ENCODE data around the gene CRKL. TPM values are rescaled to one million over a fixed set of nuclear protein-coding genes. Genes with fewer than 3 reads are reported as not detected.
"Not testable (repeated sequence)": the region's sequence is repeated elsewhere in the genome, so short reads cannot be mapped to it uniquely, and the experiment has no call there.

Gene CRKL
- total RNA-seq, 1 experiment from 2014 or later, result 39.5 TPM

DNA sequence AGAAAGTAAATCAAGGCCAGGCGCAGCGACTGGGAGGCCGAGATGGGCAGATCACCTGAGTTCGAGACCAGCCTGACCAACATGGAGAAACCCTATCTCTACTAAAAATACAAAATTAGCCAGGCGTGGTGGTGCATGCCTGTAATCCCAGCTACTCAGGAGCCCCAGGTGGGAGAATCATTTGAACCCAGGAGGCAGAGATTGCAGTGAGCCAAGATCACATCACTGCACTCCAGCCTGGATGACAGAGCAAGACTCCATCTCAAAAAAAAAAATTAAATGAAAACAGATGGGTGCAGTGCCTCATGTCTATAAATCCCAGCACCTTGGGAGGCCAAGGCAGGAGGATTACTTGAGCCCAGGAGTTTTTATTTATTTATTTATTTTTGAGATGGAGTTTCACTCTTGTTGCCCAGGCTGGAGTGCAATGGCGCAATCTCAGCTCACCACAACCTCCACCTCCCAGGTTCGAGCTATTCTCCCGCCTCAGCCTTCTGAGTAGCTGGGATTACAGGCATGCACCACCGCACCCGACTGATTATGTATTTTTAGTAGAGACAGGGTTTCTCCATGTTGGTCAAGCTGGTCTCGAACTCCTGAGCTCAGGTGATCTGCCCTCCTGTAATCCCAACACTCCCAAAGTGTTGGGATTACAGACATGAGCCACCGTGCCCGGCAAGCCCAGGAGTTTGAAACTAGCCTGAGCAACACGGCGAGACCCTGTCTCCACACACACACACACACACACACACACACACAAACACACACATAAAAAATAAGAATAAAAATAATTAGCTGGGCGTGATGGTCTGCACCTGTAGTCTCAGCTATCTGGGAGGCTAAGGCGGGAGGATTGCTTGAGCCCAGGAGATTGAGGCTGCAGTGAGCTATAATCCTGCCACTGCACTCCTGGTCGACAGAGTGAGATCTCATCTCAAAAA, 15.8 kb upstream of the CRKL start:
- not testable (repeated sequence) for DNase-seq (ENCODE audit: extremely low read depth, low read depth)

DNA sequence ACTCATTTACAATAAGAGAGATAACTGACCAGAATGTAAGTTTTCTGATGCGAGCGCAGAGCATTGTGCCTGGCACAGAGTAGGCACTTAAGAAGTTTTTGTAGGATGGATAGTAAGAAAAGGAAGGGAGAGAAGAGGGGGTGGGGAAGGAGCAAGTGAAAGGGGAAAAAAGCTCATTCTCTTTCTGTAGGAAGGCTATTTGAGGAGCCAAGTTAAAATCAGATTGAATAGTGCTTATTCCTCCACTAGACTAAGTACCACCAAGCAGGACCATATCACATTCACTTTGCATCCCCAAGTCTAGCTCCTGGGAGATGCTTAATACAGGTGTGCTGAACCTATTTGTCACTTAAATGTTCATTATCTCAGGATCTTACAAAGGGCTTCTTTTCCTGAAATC, 14.1 kb upstream of the CRKL start:
- no peak for DNase-seq (ENCODE audit: extremely low read depth, low read depth)

DNA sequence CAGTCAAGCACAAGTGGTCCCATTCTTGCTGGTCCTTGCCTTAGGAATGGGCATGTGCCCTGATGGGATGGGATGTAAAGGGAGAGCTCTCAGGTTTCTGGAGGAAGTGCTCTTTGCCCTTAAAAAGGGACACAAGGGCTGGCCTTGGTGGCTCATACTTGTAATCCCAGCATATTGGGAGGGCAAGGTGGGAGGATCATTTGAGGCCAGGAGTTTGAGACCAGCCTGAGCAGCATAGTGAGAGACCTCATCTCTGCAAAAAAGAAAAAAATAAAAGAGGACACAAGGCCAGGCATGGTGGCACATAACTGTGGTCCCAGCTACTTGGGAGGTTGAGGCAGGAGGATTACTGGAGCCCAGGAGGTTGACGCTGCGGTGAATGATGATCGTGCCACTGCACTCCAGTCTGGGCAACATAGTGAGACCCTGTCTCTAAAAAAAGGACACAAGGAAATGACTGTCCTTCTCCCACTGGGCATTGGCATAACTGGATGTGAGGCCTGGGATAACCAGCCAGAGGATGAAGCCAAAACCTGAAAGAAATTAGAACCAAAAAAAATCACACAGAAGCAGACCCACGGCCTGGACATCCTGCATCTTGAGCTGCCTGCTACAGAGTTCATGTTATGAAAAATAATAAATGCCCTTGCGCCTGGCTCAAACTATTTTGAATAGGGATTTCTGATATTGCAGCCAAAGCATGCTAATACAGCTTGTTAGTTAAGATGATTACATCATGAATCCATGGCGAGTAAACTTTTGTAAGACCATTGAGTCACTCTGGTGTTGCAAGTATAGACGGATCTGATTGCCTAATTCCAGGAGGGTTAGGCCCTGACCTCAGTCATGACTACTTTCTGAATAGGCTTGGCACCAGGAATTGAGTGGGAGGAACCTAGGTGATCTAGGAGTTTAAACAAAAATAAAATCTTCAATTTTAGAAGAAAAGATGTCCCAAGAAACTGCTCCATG, 12.9 kb upstream of the CRKL start:
- DNase-seq (ENCODE audit: extremely low read depth, low read depth), result peak; percentile 89

DNA sequence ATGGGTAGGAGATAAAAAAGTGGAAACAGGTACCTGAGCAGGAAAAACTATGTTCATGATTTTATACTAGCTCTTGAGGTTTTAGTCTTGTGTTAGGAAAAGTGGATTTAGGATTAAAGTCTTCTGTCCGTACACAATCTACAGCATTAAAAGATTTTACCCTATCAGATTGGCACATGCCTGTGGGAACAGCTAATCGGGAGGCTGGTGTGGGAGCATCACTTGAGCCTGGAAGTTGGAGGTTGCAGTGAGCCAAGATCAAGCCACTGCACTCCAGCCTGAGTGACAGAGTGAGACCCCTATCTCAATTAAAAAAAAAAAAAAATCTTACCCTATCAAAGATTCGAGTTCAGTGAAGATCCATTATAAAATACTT, 12.2 kb upstream of the CRKL start:
- DNase-seq (ENCODE audit: extremely low read depth, low read depth), result no peak

DNA sequence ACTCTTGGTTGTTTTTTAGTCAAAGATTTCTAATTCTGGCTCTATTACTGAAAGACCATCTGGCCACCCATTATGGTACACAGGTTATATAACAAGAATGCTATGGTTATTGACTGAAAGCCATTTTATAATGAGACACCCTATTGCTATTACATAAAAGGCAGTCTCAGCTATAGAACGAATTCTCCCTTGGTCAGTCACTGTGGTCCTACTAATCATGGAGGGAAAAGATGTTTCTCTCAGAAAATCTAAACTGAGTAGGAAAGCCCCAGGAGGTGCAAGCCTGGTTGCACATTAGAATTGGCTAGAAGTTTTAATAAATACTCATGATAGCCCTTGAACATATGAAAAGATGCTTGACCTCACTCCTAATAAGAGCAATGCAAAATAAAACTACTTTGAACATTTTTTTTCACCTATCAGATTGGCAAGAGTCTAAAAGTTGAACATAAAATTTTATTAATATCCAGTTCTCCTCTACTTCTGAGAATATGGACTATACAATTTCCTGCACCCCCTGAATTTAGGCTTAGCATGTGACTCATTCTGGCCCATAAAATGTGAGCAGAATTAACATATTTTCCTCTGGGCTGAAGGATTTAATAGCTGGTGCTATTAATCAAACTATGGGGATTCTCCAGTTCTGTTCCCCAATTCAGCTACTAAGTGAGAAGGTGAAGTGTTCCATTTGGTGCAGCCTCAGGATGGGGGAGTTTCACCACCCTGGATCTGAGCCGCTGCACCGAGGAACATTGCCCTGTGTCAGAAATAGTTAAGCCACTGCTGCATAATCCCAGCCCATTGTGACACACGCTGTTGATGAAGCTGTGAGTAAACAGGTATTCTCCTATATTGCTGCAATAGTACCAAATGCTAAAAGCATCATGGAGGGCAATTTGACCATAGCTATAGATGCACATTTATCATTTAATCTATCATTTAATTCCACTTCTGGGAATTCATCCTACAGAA, 11.5 kb upstream of the CRKL start:
- no peak for DNase-seq (ENCODE audit: extremely low read depth, low read depth)

DNA sequence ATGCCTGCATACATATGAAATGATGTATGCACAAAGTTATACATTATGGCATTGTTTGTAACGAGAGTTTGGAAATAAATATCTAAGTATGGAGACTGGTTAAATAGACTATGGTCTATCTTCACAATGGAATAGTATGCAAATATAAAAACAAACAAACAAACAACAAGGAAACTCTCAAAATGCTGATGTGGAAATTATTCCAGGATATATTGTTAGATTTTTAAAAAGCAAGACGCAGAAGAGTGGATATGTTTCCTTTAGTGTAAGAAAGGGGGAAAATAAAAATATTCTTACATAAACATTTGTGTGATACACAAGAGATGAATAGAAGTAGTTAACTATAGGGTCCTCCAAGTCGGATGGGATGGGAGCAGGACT, 10.8 kb upstream of the CRKL start:
- no peak for DNase-seq (ENCODE audit: extremely low read depth, low read depth)

DNA sequence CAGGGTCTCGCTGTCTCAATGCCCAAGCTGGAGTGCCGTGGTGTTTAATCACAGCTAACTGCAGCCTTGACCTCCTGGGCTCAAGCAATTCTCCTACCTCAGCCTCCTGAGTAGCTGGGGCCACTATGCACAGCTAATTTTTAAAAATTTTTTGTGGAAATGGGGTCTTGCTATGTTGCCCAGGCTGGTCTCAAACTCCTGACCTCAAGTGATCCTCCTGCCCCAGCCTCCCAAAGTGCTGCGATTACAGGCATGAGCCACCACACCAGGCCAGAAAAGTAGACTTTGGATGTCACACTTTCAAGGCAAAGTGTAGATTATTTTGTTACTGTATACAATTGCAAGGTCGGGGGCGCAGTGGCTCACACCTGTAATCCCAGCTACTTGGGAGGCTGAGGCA, 8.5 kb upstream of the CRKL start:
- DNase-seq (ENCODE audit: extremely low read depth, low read depth), result not testable (repeated sequence)

DNA sequence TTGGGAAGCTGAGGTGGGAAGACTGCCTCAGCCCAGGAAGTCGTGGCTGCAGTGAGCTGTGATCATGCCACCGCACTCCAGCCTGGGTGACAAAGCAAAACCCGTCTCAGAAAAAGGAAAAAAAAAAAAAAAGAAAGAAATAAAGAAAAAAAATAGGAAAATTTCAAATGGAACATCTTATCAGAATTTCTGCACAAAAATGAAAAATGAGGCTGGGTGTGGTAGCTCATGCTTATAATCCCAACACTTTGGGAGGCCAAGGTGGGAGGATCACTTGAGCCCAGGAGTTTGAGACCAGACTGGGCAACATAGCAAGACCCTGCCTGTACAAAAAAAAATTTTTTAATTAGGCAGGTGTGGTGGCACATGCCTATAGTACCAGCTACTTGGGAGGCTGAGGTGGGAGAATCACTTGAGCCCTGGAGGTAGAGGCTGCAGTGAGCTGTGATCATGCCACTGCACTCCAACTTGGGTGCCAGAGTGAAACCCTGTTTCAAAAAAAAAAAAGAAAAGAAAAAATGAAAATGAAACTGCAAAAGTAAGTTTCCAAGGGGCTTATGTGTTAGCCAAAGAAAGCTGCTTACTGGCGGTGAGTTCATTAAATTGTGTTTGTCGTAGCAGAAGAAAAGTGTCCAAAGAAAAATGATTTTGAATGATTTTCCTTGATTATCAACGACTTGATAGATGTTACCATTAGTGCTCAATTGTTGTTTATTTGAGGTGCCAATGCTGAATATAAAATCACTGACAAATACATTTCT, 7.5 kb upstream of the CRKL start:
- DNase-seq (ENCODE audit: extremely low read depth, low read depth), result no peak

DNA sequence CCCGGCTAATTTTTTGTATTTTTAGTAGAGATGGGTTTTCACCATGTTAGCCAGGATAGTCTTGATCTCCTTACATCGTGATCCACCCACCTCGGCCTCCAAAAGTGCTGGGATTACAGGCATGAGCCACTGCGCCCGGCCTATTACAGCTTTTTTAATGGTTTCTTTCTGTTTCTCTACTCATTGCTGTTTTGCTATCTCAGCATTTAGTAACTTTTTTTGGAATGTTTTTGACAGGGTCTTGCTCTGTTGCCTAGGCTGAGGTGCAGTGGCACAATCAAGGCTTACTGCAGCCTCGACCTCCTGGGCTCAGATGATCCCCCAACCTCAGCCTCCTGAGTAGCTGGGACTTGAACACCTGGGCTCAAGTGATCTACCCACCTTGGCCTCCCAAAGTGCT, 4.7 kb upstream of the CRKL start:
- DNase-seq (ENCODE audit: extremely low read depth, low read depth), result no peak

DNA sequence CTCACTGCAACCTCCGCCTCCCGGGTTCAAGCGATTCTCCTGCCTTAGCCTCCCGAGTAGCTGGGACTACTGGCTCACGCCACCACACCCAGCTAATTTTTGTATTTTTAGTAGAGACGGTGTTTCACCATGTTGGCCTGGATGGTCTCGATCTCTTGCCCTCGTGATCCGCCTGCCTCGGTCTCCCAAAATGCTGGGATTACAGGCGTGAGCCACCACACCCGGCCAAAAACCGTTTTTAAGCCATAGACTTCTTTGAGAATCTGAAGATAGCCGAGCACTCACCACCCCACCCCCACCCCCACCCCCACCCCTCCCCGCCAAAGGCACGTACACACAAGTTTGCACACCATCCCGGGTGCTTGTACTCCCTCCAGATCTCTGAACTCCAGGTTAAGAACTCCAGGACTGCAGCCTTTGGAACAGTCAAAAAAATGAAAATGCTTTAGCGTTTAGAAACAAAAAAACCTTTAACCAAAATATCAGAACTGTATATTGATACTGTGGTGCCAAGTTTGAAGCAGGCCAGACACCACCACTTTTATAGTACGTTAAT, 1.5 kb downstream of the CRKL start:
- no peak for DNase-seq (ENCODE audit: extremely low read depth, low read depth)

DNA sequence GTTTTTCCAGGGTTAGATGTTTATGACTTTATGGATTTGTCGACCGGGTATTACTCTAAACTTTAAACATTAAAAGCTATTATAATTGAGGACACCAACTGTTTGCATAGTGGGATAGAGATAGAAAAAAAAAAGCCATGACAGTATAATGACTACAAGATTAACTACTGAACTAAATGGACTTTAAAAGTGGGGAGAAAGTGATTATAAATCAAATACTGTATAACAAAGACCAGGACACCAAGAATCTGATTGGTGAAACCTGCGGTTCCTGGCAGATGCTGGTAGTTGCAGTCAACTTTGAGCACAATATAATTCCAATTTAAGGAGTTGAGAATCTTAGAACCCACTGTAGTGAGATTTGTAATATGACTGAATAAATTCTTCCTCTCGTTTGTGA, 2.5 kb downstream of the CRKL start:
- DNase-seq (ENCODE audit: extremely low read depth, low read depth), result no peak

DNA sequence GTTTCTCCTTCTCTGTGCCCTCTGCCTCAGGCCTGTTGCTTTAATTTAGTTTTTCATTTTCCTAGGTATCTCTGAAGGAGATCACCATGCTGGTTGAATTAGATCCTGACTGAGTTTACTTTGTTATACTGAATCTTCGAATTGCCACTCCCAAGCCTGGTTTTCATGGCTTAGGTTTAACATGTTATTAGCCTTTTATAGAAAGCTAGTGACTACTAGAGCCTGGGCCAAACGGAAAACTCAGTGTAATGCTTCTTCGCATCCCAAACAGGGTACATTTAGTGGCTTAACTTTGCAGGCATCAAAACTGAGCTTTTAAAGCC, 3.6 kb downstream of the CRKL start:
- no peak for DNase-seq (ENCODE audit: extremely low read depth, low read depth)

DNA sequence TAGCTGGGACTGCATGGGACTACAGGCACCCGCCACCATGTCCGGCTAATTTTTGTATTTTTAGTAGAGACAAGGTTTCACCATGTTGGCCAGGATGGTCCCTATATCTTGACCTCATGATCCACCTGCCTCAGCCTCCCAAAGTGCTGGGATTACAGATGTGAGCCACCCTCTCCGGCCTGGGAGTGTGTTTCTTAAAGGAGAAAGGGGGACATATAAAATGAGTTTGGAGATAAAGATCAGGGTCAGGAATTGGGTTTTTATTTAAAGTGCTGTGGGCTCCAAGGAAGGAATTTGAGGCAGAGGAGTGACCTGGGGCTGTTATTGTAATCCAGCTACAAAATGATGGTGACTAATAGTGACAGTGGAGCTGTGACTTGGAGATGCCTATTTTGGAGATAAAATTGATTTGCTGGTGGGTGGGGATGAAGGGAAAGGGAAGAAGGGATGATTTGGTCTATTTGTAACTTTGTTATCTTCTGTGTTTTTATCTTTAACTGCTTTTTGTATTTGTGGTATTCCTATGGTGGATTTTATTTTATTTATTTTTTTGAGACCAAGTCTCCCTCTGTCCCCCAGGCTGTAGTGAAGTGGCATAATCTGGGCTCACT, 5.0 kb downstream of the CRKL start:
- no peak for DNase-seq (ENCODE audit: extremely low read depth, low read depth)

DNA sequence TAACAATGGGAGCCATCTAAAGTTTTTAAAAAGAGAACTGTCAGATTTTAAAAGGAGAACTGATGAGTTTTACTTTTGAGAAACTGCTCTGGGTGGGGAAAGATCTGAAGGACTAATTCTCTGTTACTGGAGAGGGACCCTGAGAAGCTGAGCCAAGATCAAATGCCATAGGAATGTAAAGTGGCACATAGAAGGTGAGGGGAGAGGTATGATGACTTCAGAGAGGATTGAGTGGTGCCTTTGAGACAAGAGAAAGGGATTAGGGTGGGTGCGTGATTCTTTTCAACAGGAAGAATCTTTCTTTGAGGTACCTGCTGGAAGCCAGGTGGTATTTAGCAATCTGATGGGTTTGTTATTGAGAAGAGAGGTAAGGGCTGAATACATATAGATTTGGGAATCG, 9.0 kb downstream of the CRKL start:
- no peak for DNase-seq (ENCODE audit: extremely low read depth, low read depth)

DNA sequence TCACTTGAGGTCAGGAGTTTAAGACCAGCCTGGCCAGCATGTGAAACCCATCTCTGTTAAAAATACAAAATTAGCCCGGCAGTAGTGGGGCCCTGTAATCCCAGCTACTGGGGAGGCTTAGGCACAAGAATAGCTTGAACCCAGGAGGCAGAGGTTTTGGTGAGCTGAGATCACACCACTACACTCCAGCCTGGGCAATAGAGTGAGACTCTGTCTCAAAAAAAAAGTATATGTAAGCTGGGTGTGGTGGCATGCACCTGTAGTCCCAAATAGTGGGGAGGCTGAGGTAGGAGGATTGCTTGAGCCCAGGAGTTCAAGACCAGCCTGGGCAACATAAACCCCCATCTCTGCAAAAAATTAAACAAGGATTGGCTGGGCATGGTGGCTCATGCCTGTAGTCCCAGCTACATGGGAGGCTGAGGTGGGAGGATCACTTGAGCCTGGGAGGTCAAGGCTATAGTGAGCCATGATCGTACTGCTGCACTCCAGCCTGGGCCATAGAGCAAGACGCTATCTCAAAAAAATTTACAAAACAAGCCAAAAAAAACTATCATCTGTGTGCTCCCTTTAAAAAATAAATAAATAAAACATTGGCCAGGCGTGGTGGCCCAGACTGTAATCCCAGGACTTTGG, 10.8 kb downstream of the CRKL start:
- no peak for DNase-seq (ENCODE audit: extremely low read depth, low read depth)

DNA sequence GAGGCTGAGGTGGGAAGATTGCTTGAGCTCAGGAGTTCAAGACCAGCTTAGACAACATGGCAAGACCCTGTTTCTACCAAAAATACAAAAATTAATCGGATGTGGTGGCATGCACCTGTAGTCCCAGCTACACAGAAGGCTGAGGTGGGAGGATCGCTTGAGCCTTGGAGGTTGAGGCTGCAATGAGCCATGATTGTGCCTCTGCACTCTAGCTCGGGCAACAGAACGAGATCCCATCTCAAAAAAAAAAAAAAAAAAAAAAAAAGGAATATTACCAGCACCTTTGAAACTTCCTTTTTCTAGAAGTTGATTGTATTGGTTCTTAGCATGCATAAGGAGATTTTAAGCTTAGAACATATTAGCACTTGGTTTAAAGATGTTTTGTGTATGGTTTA, 11.4 kb downstream of the CRKL start:
- no peak for DNase-seq (ENCODE audit: extremely low read depth, low read depth)

DNA sequence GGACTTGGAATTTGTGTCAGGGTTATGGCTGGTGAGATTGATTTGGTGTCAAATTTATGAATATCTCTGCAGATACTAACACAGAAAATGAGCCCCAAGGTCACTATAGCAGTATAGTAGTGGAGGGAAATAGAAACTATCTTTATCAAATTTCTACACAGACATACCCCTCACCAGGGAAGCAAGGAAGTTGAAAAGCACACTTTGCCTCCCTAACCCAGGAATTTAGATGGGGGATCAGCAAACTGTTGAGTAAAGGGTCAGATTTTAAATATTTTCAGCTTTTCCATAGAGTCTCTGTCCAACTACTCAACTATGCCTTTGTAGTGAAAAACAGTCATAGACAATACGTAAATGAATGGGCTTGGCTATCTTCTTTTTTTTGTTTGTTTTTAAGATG, 12.8 kb downstream of the CRKL start:
- no peak for DNase-seq (ENCODE audit: extremely low read depth, low read depth)

DNA sequence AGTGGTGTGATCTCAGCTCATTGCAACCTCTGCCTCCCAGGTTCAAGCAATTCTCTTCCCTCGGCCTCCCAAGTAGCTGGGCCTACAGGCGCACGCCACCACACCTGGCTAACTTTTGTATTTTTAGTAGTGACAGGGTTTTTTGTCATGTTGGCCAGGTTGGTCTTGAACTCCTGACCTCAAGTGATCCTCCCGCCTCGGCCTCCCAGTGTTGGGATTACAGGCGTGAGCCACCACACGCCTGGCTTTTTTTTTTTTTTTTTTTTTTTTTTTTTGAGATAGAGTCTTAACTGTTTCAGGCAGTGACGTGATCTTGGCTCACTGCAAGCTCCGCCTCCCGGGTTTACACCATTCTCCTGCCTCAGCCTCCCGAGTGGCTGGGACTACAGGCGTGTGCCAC, 13.2 kb downstream of the CRKL start:
- not testable (repeated sequence) for DNase-seq (ENCODE audit: extremely low read depth, low read depth)
